Esophagus muscularis mucosa (tissue), 4 donors: ENCODE data around the gene LMBRD2. TPM values are rescaled to one million over a fixed set of nuclear protein-coding genes. Genes with fewer than 3 reads are reported as not detected.

Experiments
- DNase-seq: peaks from one replicate; pipeline ENCODE4 v3.0.0-alpha.2; 2017; ENCODE audit errors: extremely low spot score
- H3K27ac ChIP-seq, 4 donors: fragments of 200-600 bp; sonication (generic); replicated peaks in 1 of 4; 1 replicate in 3 of 4; 2 replicates in 1 of 4; pipeline ENCODE4 v1.5.1; 2016 to 2019; ENCODE audit warnings: mild to moderate bottlenecking in 1 of 4
- H3K27me3 ChIP-seq, 4 donors: fragments of 200-600 bp; sonication (generic); one replicate each; pipeline versions ENCODE4 v1.5.1 to v1.6.0; 2016 to 2019
- H3K36me3 ChIP-seq, 4 donors: fragments of 200-600 bp; sonication (generic); one replicate each; pipeline ENCODE4 v1.5.1; 2016 to 2019
- H3K4me1 ChIP-seq, 4 donors: fragments of 200-600 bp; sonication (generic); one replicate each; pipeline ENCODE4 v1.5.1; 2016 to 2019
- H3K4me3 ChIP-seq, 4 donors: fragments of 200-600 bp; sonication (generic); 1 replicate in 2 of 4; 2 replicates in 2 of 4; pipeline ENCODE4 v1.5.1; 2016 to 2019; ENCODE audit warnings: mild to moderate bottlenecking in 4 of 4, moderate library complexity in 1 of 4
- H3K9me3 ChIP-seq, 4 donors: fragments of 200-600 bp; sonication (generic); 1 replicate in 3 of 4; 2 replicates in 1 of 4; pipeline ENCODE4 v1.5.1; 2016 to 2019
- EP300 ChIP-seq: sonication (generic); formaldehyde crosslinking; IDR thresholded peaks from one replicate; pipeline ENCODE4 v1.6.1; 2017; ENCODE audit warnings: antibody characterized with exemption
- POLR2A ChIP-seq: fragments of 450-650 bp; IDR thresholded peaks from one replicate; pipeline ENCODE4 v1.6.1; 2017; ENCODE audit warnings: antibody characterized with exemption, moderate library complexity, mild to moderate bottlenecking, low read depth
- POLR2AphosphoS5 ChIP-seq, 2 donors: sonication (generic); formaldehyde crosslinking; IDR thresholded peaks; one replicate each; pipeline ENCODE4 v1.6.1; 2017; ENCODE audit warnings: antibody characterized with exemption in 2 of 2
- WGBS: methylation state at CpG from one replicate; pipeline ENCODE4 v1.1.5; 2018; 5-methylcytosine and 5-hydroxymethylcytosine counted together
- intact Hi-C: fragments of 100-400 bp; cut with DNase I; formaldehyde crosslinking; loops from one replicate; pipeline ENCODE4 v1.15.1; 2023
- total RNA-seq, 4 donors: library from RNA; depleted of rRNA; stranded (reverse); fragments of >200 nt; gene quantifications; one replicate each; pipeline versions ENCODE4 v1.1.0 to v1.2.1, GENCODE V29; 2016
- TF ChIP-seq, protein P1 (sequence below), 3 experiments: fragments of 200-600 bp in 2 of 3; fragments of 450-650 bp in 1 of 3; sonication (generic) in 2 of 3; IDR thresholded peaks; one replicate each; pipeline ENCODE4 v1.5.1; 2017 to 2019; ENCODE audit warnings: antibody characterized with exemption in 3 of 3, mild to moderate bottlenecking in 2 of 3, moderate library complexity in 1 of 3

The LMBRD2 gene
- total RNA-seq, 4 donors from 2014 or later: 10.4 to 12.5 (median 11.2) TPM

DNA sequence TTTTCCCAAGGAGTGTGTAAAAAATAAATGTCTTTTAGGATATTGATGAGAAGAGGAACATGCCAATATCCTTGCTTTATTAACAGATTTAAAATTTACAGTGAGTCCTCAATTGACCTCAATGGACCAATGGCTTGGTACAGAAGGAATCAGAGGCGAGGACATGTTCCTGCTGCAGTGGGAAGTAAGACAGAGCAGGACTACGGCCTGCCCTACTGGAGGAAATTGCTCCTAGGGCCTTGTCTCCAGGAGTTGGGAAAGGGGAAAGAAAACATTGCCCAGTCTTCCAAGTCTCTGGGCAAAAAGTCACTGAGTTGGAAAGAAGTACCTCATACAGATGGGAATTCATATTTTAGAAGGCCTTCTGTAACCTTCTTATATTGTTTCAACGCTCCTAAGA, 51.9 kb downstream of the LMBRD2 start:
- Histone ChIP-seq H3K9me3 (no peaks in the 10 kb centered on the region), H3K27ac (no peak overlapping the region), H3K4me1 (no peaks in the 10 kb centered on the region), H3K36me3 (peaks cover 0 to 29% (median 10%) of the 10 kb centered on the region in 4 donors), H3K4me3 (no peak overlapping the region), H3K27me3 (no peaks in the 10 kb centered on the region)
- no peak for DNase-seq
- 87% methylated on average over 3 of the region's 3 CpGs for WGBS
- intact Hi-C loops: no loop called here
- TF ChIP-seq POLR2A (no peak), POLR2AphosphoS5 (IDR thresholded peaks at IDR 0.05) (no peak), EP300 (no peak)
- TF ChIP-seq, protein P1, sequence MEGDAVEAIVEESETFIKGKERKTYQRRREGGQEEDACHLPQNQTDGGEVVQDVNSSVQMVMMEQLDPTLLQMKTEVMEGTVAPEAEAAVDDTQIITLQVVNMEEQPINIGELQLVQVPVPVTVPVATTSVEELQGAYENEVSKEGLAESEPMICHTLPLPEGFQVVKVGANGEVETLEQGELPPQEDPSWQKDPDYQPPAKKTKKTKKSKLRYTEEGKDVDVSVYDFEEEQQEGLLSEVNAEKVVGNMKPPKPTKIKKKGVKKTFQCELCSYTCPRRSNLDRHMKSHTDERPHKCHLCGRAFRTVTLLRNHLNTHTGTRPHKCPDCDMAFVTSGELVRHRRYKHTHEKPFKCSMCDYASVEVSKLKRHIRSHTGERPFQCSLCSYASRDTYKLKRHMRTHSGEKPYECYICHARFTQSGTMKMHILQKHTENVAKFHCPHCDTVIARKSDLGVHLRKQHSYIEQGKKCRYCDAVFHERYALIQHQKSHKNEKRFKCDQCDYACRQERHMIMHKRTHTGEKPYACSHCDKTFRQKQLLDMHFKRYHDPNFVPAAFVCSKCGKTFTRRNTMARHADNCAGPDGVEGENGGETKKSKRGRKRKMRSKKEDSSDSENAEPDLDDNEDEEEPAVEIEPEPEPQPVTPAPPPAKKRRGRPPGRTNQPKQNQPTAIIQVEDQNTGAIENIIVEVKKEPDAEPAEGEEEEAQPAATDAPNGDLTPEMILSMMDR (IDR thresholded peaks at IDR 0.05): no peak

DNA sequence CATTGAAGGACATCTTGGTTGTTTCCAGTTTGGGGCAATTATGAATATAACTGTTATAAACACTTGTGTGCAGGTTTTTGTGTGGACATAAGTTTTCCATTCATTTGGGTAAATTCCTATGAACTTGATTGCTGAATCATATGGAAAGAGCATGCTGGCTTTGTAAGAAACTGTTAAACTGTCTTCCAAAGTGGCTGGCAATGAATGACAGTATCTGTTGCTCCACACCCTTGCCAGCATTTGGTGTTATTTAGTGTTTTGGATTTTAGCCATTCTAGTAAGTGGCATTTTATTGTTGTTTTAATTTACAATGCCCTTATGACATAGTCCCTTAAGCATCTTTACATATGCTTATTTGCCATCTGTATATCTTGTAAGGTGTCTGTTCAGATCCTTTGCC, 55.2 kb downstream of the LMBRD2 start:
- no peak overlapping the region for H3K4me3 ChIP-seq
- no peak overlapping the region for H3K27ac ChIP-seq
- intact Hi-C loops: no loop called here
- no peaks in the 10 kb centered on the region for H3K4me1 ChIP-seq
- H3K9me3 ChIP-seq: peaks cover 0 to 9% (median 4%) of the 10 kb centered on the region in 4 donors
- H3K27me3 ChIP-seq: no peaks in the 10 kb centered on the region
- DNase-seq: no peak
- TF ChIP-seq POLR2A: no peak
- TF ChIP-seq, protein P1 (IDR thresholded peaks at IDR 0.05): no peak
- TF ChIP-seq EP300: no peak
- TF ChIP-seq POLR2AphosphoS5 (IDR thresholded peaks at IDR 0.05): no peak
- H3K36me3 ChIP-seq: no peaks in the 10 kb centered on the region

GRCh38 chr5:36089989-36090388, 61.7 kb downstream of the LMBRD2 start:
- H3K4me3 ChIP-seq: no peak overlapping the region
- DNase-seq: no peak
- no peaks in the 10 kb centered on the region for H3K36me3 ChIP-seq
- no peak overlapping the region for H3K27ac ChIP-seq
- peaks cover 0 to 12% (median 9%) of the 10 kb centered on the region in 4 donors for H3K9me3 ChIP-seq
- H3K27me3 ChIP-seq: no peaks in the 10 kb centered on the region
- intact Hi-C loops: no loop called here
- 71% methylated on average over 2 of the region's 2 CpGs for WGBS
- H3K4me1 ChIP-seq: no peaks in the 10 kb centered on the region
- TF ChIP-seq, protein P1 (IDR thresholded peaks at IDR 0.05): no peak
- TF ChIP-seq POLR2AphosphoS5 (IDR thresholded peaks at IDR 0.05): no peak
- TF ChIP-seq EP300: no peak
- TF ChIP-seq POLR2A: no peak

- 38% methylated on average over 8 of the region's 10 CpGs for WGBS
Measured at GRCh38 chr5:36079200-36079781, 72.4 kb downstream of the LMBRD2 start.

More at GRCh38 chr5:36079200-36079781, 72.4 kb downstream of the LMBRD2 start:
- TF ChIP-seq EP300: no peak
- TF ChIP-seq POLR2A: no peak
- TF ChIP-seq POLR2AphosphoS5 (IDR thresholded peaks at IDR 0.05): no peak
- TF ChIP-seq, protein P1 (IDR thresholded peaks at IDR 0.05): peak; percentile 13 to 51 (median 25)
- no peak for DNase-seq
- peaks cover 0 to 14% (median 0%) of the 10 kb centered on the region in 4 donors for H3K27me3 ChIP-seq
- H3K27ac ChIP-seq: no peak overlapping the region
- H3K36me3 ChIP-seq: no peaks in the 10 kb centered on the region
- H3K9me3 ChIP-seq: no peaks in the 10 kb centered on the region
- H3K4me3 ChIP-seq: no peak overlapping the region
- intact Hi-C loops: no loop called here
- no peaks in the 10 kb centered on the region for H3K4me1 ChIP-seq
